ENCODE measurements around the gene CDC42BPB. TPM values are rescaled to one million over a fixed set of nuclear protein-coding genes. Genes with fewer than 3 reads are reported as not detected.

CDC42BPB gene
- total and polyA plus RNA-seq, 2 of the 13 experiments (the other 11 are each of a cell fraction or from before 2014, with no cell fraction given): 19.7 to 32.3 TPM

- no peak for TF ChIP-seq SCMH1 (CRISPR knock-in tag; IDR thresholded peaks at IDR 0.05; ENCODE audit: borderline replicate concordance)
- peak; percentile 53; the same call in 1 of the 2 replicates for TF ChIP-seq NCOR1 (IDR thresholded peaks at IDR 0.05; ENCODE audit: borderline replicate concordance, low read length)
- TF ChIP-seq DPF2 (CRISPR knock-in tag; IDR thresholded peaks at IDR 0.05; ENCODE audit: borderline replicate concordance, low read depth): peak; percentile 31; the same call in 1 of the 2 replicates
- peak; percentile 41 for TF ChIP-seq RXRB (CRISPR knock-in tag; IDR thresholded peaks at IDR 0.05; ENCODE audit: borderline replicate concordance)
- TF ChIP-seq SAFB2 (CRISPR knock-in tag; IDR thresholded peaks at IDR 0.05; ENCODE audit: borderline replicate concordance, low read depth): peak; percentile 87; the same call in 1 of the 2 replicates
- TF ChIP-seq ARID4A (CRISPR knock-in tag; IDR thresholded peaks at IDR 0.05; ENCODE audit: borderline replicate concordance): peak; percentile 95
- no peak for TF ChIP-seq REL (CRISPR knock-in tag; conservative IDR thresholded peaks at IDR 0.05)
- no peak for TF ChIP-seq ADNP (CRISPR knock-in tag; IDR thresholded peaks at IDR 0.05)
- TF ChIP-seq EP300 (IDR thresholded peaks at IDR 0.05; ENCODE audit: low read depth in 2 of 2, low read length in 2 of 2): 0 out of 4 replicates have a peak, but pooled peaks of 1 of the 2 experiments have one; percentile 17
- no peak for TF ChIP-seq EP300 (CRISPR knock-in tag; IDR thresholded peaks at IDR 0.05; ENCODE audit: borderline replicate concordance)
- TF ChIP-seq BCLAF1 (IDR thresholded peaks at IDR 0.05): no peak
- TF ChIP-seq ZNF512B (CRISPR knock-in tag; IDR thresholded peaks at IDR 0.05; ENCODE audit: borderline replicate concordance): no peak
- TF ChIP-seq ZFP82 (CRISPR knock-in tag; IDR thresholded peaks at IDR 0.05; ENCODE audit: borderline replicate concordance): 0 out of 2 replicates have a peak, but pooled peaks have one; percentile 79
- TF ChIP-seq, protein P1, sequence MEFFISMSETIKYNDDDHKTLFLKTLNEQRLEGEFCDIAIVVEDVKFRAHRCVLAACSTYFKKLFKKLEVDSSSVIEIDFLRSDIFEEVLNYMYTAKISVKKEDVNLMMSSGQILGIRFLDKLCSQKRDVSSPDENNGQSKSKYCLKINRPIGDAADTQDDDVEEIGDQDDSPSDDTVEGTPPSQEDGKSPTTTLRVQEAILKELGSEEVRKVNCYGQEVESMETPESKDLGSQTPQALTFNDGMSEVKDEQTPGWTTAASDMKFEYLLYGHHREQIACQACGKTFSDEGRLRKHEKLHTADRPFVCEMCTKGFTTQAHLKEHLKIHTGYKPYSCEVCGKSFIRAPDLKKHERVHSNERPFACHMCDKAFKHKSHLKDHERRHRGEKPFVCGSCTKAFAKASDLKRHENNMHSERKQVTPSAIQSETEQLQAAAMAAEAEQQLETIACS (CRISPR knock-in tag; IDR thresholded peaks at IDR 0.05): peak; percentile 32; the same call in 1 of the 2 replicates
These were observed 46.4 kb upstream of the CDC42BPB start (continued) for GRCh38 chr14:103103461-103104388.
